Measurements from ENCODE around the gene VRTN.

VRTN gene

DNA sequence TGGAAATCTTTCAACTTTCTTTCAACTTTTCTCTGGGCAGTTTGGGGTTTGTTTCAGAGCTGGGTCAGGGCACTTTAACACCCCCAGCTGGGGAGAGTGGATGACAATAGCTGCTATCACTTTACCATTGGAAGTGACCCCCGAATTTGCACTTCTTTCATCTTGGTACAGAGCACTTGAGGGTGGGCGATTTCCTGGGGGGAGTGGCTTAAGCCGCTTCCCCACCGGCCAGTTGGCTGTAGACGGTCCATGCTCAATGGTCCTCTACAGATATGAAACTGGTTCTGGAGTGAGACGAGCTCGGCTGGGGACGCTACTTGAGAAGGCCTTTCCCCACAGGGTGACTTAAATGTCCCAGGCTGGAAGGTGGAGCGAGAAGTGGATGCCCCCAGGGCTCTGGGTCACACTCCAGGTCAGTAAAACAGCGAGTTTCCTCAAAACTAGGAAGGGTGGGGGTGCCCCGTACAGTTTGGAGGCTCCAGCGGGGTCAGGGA, at the start of gene VRTN:
VRTN (plus strand) TSS at position 231 of the 494 bp plus-strand sequence. CDS start 8,313 bp downstream, outside the sequence.
- TF ChIP-seq, protein P1, sequence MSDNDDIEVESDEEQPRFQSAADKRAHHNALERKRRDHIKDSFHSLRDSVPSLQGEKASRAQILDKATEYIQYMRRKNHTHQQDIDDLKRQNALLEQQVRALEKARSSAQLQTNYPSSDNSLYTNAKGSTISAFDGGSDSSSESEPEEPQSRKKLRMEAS (IDR thresholded peaks at IDR 0.05; ENCODE audit: low read depth, low read length): no peak
- TF ChIP-seq, protein P2, sequence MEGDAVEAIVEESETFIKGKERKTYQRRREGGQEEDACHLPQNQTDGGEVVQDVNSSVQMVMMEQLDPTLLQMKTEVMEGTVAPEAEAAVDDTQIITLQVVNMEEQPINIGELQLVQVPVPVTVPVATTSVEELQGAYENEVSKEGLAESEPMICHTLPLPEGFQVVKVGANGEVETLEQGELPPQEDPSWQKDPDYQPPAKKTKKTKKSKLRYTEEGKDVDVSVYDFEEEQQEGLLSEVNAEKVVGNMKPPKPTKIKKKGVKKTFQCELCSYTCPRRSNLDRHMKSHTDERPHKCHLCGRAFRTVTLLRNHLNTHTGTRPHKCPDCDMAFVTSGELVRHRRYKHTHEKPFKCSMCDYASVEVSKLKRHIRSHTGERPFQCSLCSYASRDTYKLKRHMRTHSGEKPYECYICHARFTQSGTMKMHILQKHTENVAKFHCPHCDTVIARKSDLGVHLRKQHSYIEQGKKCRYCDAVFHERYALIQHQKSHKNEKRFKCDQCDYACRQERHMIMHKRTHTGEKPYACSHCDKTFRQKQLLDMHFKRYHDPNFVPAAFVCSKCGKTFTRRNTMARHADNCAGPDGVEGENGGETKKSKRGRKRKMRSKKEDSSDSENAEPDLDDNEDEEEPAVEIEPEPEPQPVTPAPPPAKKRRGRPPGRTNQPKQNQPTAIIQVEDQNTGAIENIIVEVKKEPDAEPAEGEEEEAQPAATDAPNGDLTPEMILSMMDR (IDR thresholded peaks at IDR 0.05; ENCODE audit: low read depth, low read length): no peak
- TF ChIP-seq POLR2A (IDR thresholded peaks at IDR 0.05; ENCODE audit: extremely low read depth, insufficient read length) (no peak), MYC (IDR thresholded peaks at IDR 0.05; ENCODE audit: low read depth, low read length) (no peak)
- H3K4me3 ChIP-seq (ENCODE audit: low read depth, low read length): no peak within 1 kb of the TSS
- DNase-seq (ENCODE audit: low read depth): no peak

- H3K4me3 ChIP-seq (ENCODE audit: low read depth, low read length): no peak overlapping the region
- no peak for DNase-seq (ENCODE audit: low read depth)
- TF ChIP-seq, protein P2 (IDR thresholded peaks at IDR 0.05; ENCODE audit: low read depth, low read length): no peak
- TF ChIP-seq, protein P1 (IDR thresholded peaks at IDR 0.05; ENCODE audit: low read depth, low read length): no peak
These were observed 49.2 kb upstream of the VRTN start for GRCh38 chr14:74299061-74299545.

GRCh38 chr14:74301594-74302151, 46.6 kb upstream of the VRTN start:
- DNase-seq (ENCODE audit: low read depth): no peak
- peak overlapping the region; percentile 80 for H3K4me3 ChIP-seq (ENCODE audit: low read depth, low read length)
- TF ChIP-seq, protein P2 (IDR thresholded peaks at IDR 0.05; ENCODE audit: low read depth, low read length): no peak
- TF ChIP-seq MYC (IDR thresholded peaks at IDR 0.05; ENCODE audit: low read depth, low read length) (no peak), POLR2A (IDR thresholded peaks at IDR 0.05; ENCODE audit: extremely low read depth, insufficient read length) (no peak)
- TF ChIP-seq, protein P1 (IDR thresholded peaks at IDR 0.05; ENCODE audit: low read depth, low read length): no peak

GRCh38 chr14:74302152-74302628, 46.1 kb upstream of the VRTN start:
- DNase-seq (ENCODE audit: low read depth): peak; percentile 63
- peak overlapping the region; percentile 80 for H3K4me3 ChIP-seq (ENCODE audit: low read depth, low read length)
- TF ChIP-seq MYC (IDR thresholded peaks at IDR 0.05; ENCODE audit: low read depth, low read length): 0 out of 2 replicates have a peak, but pooled peaks have one; percentile 15
- TF ChIP-seq, protein P2 (IDR thresholded peaks at IDR 0.05; ENCODE audit: low read depth, low read length): peak; percentile 27
- TF ChIP-seq, protein P1 (IDR thresholded peaks at IDR 0.05; ENCODE audit: low read depth, low read length): no peak
- no peak for TF ChIP-seq POLR2A (IDR thresholded peaks at IDR 0.05; ENCODE audit: extremely low read depth, insufficient read length)

DNA sequence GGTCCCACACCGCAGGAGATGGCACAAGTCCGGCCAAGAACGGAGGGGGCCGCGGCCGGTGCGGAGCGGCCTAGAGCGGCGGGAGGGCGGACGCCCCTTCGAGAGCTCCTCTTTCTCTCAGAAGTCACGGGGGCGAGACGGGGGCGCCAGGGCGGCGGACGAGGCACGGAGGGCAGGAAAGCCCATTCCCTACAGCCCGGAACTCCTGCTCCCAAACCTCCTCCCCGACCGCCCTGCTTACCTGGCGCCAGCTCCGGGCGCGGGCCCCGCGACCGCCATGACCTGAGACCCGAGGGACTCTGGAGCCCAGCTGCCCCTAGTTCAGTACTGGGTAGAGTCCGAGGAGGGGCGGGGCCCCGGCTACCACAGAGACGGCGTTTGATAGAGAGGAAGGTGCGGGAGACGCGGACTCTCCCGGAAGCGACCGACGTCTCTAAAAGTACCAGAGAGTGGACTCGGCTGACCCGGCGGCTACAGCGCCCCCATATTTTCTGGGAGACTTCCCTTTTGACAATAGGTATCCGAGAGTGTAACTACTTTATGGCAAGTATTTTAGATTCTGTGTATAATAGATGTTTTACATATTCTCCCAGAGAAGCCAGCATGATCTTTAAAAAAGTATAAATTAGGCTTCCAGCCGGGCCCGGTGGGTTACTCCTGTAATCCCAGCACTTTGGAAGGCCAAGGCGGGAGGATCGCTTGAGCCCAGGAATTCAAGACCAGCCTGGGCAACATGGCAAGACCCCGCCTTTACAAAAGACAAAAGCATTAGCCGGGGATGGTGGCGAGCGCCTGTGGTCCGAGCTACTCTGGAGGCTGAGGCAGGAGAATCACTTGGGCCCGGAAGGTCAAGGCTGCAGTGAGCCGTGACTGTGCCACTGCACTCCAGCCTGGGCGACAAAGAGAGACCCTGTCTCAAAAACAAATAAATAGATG, 45.4 kb upstream of the VRTN start, which contains the start of gene ABCD4:
ABCD4 (minus strand) TSS at position 301 of the 936 bp plus-strand sequence; CDS start at position 279, 22 bp downstream.
- peak; percentile 95 for DNase-seq (ENCODE audit: low read depth)
- peak within 1 kb of the TSS; percentile 80 for H3K4me3 ChIP-seq (ENCODE audit: low read depth, low read length)
- TF ChIP-seq, protein P1 (IDR thresholded peaks at IDR 0.05; ENCODE audit: low read depth, low read length): no peak
- peak; percentile 83 for TF ChIP-seq POLR2A (IDR thresholded peaks at IDR 0.05; ENCODE audit: extremely low read depth, insufficient read length)
- TF ChIP-seq, protein P2 (IDR thresholded peaks at IDR 0.05; ENCODE audit: low read depth, low read length): peak; percentile 59
